HEK293 (cell line): ENCODE results near the gene C1orf94.

Experiments used
- CTCF ChIA-PET: fragments of 350-600 bp; formaldehyde crosslinking; extraction: SDS; loops from one replicate; lab custom pipeline; 2021; ENCODE audit warnings: antibody characterized with exemption; lab: Yijun Ruan, JAX
- POLR2A ChIA-PET: fragments of 300-600 bp; formaldehyde crosslinking; extraction: SDS; loops from one replicate; lab custom pipeline; 2020; ENCODE audit warnings: antibody characterized with exemption, inconsistent platforms; lab: Yijun Ruan, JAX
- H3K27ac ChIP-seq: fragments of 200-500 bp; sonication (Bioruptor generic); 2 replicates; pipeline ENCODE4 v1.5.1; 2014; ENCODE audit warnings: low read depth, low read length, control low read depth, inconsistent platforms; ENCODE audit errors: extremely low read depth
- H3K36me3 ChIP-seq, 2 experiments: fragments of 200-500 bp in 1 of 2; sonication (Bioruptor generic) in 1 of 2; 1 replicate in 1 of 2; 2 replicates in 1 of 2; pipeline ENCODE4 v1.5.1; 2014 to 2017; ENCODE audit warnings: inconsistent platforms in 2 of 2, low read length in 2 of 2; ENCODE audit not compliant: control insufficient read depth in 2 of 2, insufficient read depth in 1 of 2
- H3K4me1 ChIP-seq: fragments of 200-500 bp; sonication (Bioruptor generic); 2 replicates; pipeline ENCODE4 v1.5.1; 2014; ENCODE audit warnings: mild to moderate bottlenecking, low read length, inconsistent platforms; ENCODE audit not compliant: control insufficient read depth, insufficient read depth
- H3K4me3 ChIP-seq: 2 replicates; pipeline ENCODE4 v1.5.1; 2011; ENCODE audit warnings: low read depth, mild to moderate bottlenecking, control low read depth, low read length, moderate library complexity
- H3K9me3 ChIP-seq: fragments of 200-500 bp; sonication (Bioruptor generic); 2 replicates; pipeline ENCODE4 v1.5.1; 2014; ENCODE audit warnings: low read depth, low read length, inconsistent platforms; ENCODE audit not compliant: control insufficient read depth, insufficient read depth
- MYNN ChIP-seq: fragments of 450-650 bp; formaldehyde crosslinking; IDR thresholded peaks from 2 replicates; pipeline ENCODE4 v1.5.1; 2016; ENCODE audit warnings: missing biosample characterization, missing genetic modification characterization, borderline replicate concordance
- MZF1 ChIP-seq: fragments of 450-650 bp; formaldehyde crosslinking; IDR thresholded peaks from 2 replicates; pipeline ENCODE4 v1.5.1; 2017; ENCODE audit warnings: missing biosample characterization, missing genetic modification characterization, borderline replicate concordance
- TRIM28 ChIP-seq: IDR thresholded peaks from 2 replicates; pipeline ENCODE4 v1.6.1; 2011; ENCODE audit warnings: low read length, control low read depth, borderline replicate concordance
- ZFP41 ChIP-seq: fragments of 450-650 bp; formaldehyde crosslinking; IDR thresholded peaks from 2 replicates; pipeline ENCODE4 v1.5.1; 2016; ENCODE audit warnings: missing biosample characterization, missing genetic modification characterization, borderline replicate concordance
- ZIC2 ChIP-seq: fragments of 450-650 bp; formaldehyde crosslinking; IDR thresholded peaks from 2 replicates; pipeline ENCODE4 v1.5.1; 2016; ENCODE audit warnings: missing biosample characterization, missing genetic modification characterization
- ZNF140 ChIP-seq: fragments of 450-650 bp; formaldehyde crosslinking; IDR thresholded peaks from 2 replicates; pipeline ENCODE4 v1.5.1; 2016; ENCODE audit warnings: missing biosample characterization, missing genetic modification characterization
- ZNF174 ChIP-seq: fragments of 450-650 bp; formaldehyde crosslinking; IDR thresholded peaks from 2 replicates; pipeline ENCODE4 v1.5.0; 2017; ENCODE audit warnings: missing biosample characterization, mild to moderate bottlenecking, missing genetic modification characterization
- ZNF2 ChIP-seq: fragments of 450-650 bp; formaldehyde crosslinking; IDR thresholded peaks from 2 replicates; pipeline ENCODE4 v1.5.1; 2016; ENCODE audit warnings: missing biosample characterization, missing genetic modification characterization
- ZNF214 ChIP-seq: fragments of 450-650 bp; formaldehyde crosslinking; IDR thresholded peaks from 2 replicates; pipeline ENCODE4 v1.5.1; 2017; ENCODE audit warnings: missing biosample characterization, mild to moderate bottlenecking, missing genetic modification characterization, borderline replicate concordance
- ZNF341 ChIP-seq: fragments of 450-650 bp; formaldehyde crosslinking; IDR thresholded peaks from 2 replicates; pipeline ENCODE4; 2016; ENCODE audit warnings: low read depth, missing biosample characterization, missing genetic modification characterization
- ZNF350 ChIP-seq: fragments of 450-650 bp; formaldehyde crosslinking; IDR thresholded peaks from 2 replicates; pipeline ENCODE4 v1.5.0; 2017; ENCODE audit warnings: missing biosample characterization, mild to moderate bottlenecking, missing genetic modification characterization
- ZNF529 ChIP-seq: fragments of 450-650 bp; formaldehyde crosslinking; IDR thresholded peaks from 2 replicates; pipeline ENCODE4 v1.5.1; 2017; ENCODE audit warnings: missing genetic modification characterization, missing biosample characterization; ENCODE audit not compliant: insufficient replicate concordance
- ZNF558 ChIP-seq: fragments of 450-650 bp; formaldehyde crosslinking; IDR thresholded peaks from 2 replicates; pipeline ENCODE4 v1.5.1; 2016; ENCODE audit warnings: missing biosample characterization, missing genetic modification characterization
- ZNF785 ChIP-seq: fragments of 450-650 bp; formaldehyde crosslinking; IDR thresholded peaks from 2 replicates; pipeline ENCODE4 v1.5.1; 2016; ENCODE audit warnings: missing biosample characterization, missing genetic modification characterization
- TF ChIP-seq, protein P1 (sequence below): fragments of 450-650 bp; formaldehyde crosslinking; IDR thresholded peaks from 2 replicates; pipeline ENCODE4 v1.5.1; 2016; ENCODE audit warnings: missing biosample characterization, missing genetic modification characterization
- TF ChIP-seq, protein P2 (sequence below): fragments of 450-650 bp; formaldehyde crosslinking; IDR thresholded peaks from 2 replicates; pipeline ENCODE4 v1.5.1; 2017; ENCODE audit warnings: missing biosample characterization, missing genetic modification characterization
- TF ChIP-seq, protein P3 (sequence below): fragments of 450-650 bp; formaldehyde crosslinking; IDR thresholded peaks from 2 replicates; pipeline ENCODE4 v1.5.1; 2017; ENCODE audit warnings: missing biosample characterization, missing genetic modification characterization
- TF ChIP-seq, protein P4 (sequence below): fragments of 450-650 bp; formaldehyde crosslinking; IDR thresholded peaks from 2 replicates; pipeline ENCODE4 v1.5.1; 2016; ENCODE audit warnings: missing biosample characterization, missing genetic modification characterization
- TF ChIP-seq, protein P5 (sequence below): fragments of 450-650 bp; IDR thresholded peaks from 2 replicates; pipeline ENCODE4 v1.5.1; 2018; ENCODE audit warnings: missing biosample characterization, mild to moderate bottlenecking, missing genetic modification characterization
- TF ChIP-seq, protein P6 (sequence below): fragments of 450-650 bp; formaldehyde crosslinking; conservative IDR thresholded peaks from 2 replicates; pipeline ENCODE4 v1.5.1; 2016; ENCODE audit warnings: low read depth, missing biosample characterization, missing genetic modification characterization
- TF ChIP-seq, protein P7 (sequence below): fragments of 450-650 bp; formaldehyde crosslinking; IDR thresholded peaks from 2 replicates; pipeline ENCODE4 v1.5.1; 2016; ENCODE audit warnings: missing biosample characterization, missing genetic modification characterization, borderline replicate concordance

C1orf94 gene

DNA sequence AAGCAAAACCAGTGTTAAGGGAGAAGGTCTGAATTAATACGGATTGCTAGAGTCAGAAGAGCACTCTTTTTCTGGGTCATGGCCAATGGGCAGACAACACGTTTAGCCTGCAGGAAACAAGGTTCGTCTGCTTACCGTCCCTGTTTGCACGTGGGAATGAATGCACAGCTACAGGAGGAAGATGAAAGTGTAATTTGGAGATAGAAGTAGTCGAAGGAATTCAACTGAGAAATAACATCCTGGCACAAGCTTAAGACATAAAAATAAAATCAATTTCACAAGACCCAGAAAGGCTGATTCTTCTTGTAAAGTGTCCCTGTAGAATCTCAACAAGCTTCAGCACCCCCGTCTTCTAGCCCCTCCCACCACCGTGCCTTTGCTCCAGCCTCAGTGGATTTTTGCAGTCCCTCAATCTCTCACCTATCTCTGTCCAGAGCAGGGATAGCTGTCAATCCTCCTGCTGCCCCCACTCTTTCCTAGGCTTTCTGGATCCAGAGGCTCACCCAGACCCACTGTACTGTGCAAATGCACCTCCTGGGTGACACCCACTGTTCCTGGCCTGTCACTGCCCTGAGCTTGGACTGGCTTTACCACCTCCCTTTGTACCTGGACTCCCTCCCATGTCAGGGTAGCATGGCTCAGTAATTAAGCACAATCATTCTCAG lies 60.6 kb downstream of the C1orf94 start:
- H3K4me1 ChIP-seq, result no peaks in the 10 kb centered on the region
- no peak for TF ChIP-seq ZNF558 (tag by site-specific recombination)
- TF ChIP-seq, protein P1, sequence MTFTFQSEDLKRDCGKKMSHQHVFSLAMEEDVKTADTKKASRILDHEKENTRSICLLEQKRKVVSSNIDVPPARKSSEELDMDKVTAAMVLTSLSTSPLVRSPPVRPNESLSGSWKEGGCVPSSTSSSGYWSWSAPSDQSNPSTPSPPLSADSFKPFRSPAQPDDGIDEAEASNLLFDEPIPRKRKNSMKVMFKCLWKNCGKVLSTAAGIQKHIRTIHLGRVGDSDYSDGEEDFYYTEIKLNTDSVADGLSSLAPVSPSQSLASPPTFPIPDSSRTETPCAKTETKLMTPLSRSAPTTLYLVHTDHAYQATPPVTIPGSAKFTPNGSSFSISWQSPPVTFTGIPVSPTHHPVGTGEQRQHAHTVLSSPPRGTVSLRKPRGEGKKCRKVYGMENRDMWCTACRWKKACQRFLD (tag by site-specific recombination), result no peak
- TF ChIP-seq MYNN (tag by site-specific recombination), result no peak
- TF ChIP-seq, protein P2, sequence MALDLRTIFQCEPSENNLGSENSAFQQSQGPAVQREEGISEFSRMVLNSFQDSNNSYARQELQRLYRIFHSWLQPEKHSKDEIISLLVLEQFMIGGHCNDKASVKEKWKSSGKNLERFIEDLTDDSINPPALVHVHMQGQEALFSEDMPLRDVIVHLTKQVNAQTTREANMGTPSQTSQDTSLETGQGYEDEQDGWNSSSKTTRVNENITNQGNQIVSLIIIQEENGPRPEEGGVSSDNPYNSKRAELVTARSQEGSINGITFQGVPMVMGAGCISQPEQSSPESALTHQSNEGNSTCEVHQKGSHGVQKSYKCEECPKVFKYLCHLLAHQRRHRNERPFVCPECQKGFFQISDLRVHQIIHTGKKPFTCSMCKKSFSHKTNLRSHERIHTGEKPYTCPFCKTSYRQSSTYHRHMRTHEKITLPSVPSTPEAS (tag by site-specific recombination), result no peak
- TF ChIP-seq, protein P3, sequence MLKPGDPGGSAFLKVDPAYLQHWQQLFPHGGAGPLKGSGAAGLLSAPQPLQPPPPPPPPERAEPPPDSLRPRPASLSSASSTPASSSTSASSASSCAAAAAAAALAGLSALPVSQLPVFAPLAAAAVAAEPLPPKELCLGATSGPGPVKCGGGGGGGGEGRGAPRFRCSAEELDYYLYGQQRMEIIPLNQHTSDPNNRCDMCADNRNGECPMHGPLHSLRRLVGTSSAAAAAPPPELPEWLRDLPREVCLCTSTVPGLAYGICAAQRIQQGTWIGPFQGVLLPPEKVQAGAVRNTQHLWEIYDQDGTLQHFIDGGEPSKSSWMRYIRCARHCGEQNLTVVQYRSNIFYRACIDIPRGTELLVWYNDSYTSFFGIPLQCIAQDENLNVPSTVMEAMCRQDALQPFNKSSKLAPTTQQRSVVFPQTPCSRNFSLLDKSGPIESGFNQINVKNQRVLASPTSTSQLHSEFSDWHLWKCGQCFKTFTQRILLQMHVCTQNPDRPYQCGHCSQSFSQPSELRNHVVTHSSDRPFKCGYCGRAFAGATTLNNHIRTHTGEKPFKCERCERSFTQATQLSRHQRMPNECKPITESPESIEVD (tag by site-specific recombination), result no peak
- no peak for TF ChIP-seq ZNF174
- no peak for TF ChIP-seq ZNF341 (tag by site-specific recombination)
- no peak for TF ChIP-seq ZNF529 (tag by site-specific recombination)
- no peak for TF ChIP-seq ZNF140
- TF ChIP-seq TRIM28, result no peak
- TF ChIP-seq, protein P4, sequence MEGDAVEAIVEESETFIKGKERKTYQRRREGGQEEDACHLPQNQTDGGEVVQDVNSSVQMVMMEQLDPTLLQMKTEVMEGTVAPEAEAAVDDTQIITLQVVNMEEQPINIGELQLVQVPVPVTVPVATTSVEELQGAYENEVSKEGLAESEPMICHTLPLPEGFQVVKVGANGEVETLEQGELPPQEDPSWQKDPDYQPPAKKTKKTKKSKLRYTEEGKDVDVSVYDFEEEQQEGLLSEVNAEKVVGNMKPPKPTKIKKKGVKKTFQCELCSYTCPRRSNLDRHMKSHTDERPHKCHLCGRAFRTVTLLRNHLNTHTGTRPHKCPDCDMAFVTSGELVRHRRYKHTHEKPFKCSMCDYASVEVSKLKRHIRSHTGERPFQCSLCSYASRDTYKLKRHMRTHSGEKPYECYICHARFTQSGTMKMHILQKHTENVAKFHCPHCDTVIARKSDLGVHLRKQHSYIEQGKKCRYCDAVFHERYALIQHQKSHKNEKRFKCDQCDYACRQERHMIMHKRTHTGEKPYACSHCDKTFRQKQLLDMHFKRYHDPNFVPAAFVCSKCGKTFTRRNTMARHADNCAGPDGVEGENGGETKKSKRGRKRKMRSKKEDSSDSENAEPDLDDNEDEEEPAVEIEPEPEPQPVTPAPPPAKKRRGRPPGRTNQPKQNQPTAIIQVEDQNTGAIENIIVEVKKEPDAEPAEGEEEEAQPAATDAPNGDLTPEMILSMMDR (tag by site-specific recombination), result no peak
- TF ChIP-seq, protein P5, sequence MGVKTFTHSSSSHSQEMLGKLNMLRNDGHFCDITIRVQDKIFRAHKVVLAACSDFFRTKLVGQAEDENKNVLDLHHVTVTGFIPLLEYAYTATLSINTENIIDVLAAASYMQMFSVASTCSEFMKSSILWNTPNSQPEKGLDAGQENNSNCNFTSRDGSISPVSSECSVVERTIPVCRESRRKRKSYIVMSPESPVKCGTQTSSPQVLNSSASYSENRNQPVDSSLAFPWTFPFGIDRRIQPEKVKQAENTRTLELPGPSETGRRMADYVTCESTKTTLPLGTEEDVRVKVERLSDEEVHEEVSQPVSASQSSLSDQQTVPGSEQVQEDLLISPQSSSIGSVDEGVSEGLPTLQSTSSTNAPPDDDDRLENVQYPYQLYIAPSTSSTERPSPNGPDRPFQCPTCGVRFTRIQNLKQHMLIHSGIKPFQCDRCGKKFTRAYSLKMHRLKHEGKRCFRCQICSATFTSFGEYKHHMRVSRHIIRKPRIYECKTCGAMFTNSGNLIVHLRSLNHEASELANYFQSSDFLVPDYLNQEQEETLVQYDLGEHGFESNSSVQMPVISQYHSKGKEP (tag by site-specific recombination), result no peak
- no peak for TF ChIP-seq ZIC2 (tag by site-specific recombination)
- TF ChIP-seq ZNF214, result no peak
- ChIA-PET CTCF (interaction anchor here (0.6 kb wide), 2 partner anchors 108 to 453 kb away, joined by 4 read pairs; no protein-coding TSS in a partner anchor), POLR2A (no interaction called here)
- no peak overlapping the region for H3K27ac ChIP-seq
- no peaks in the 10 kb centered on the region for H3K36me3 ChIP-seq
- H3K4me3 ChIP-seq, result no peak overlapping the region
- H3K9me3 ChIP-seq, result no peaks in the 10 kb centered on the region

DNA sequence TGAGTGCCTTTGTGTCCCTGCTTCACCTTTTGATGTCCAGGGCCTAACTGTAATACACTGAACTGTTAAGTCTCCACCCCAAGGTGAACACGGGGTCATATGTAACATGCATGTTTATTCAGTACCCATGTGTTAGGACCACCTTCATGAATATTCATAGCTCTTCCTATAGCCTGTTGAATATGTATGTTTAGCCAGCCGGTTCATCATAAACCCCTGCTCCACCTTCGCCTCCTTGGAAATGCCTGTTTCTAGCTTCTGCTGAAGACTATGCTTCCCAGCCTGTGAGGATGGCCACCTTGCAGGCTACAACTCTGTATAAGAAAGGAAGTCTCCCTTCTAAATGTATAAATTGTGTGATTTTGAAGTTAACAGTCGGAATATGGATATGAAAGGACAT lies 69.3 kb downstream of the C1orf94 start:
- POLR2A ChIA-PET, result no interaction called here
- CTCF ChIA-PET, result no interaction called here
- TF ChIP-seq ZNF785 (tag by site-specific recombination) (no peak), ZNF350 (no peak), MZF1 (tag by site-specific recombination) (no peak), ZNF2 (tag by site-specific recombination) (no peak), ZFP41 (no peak)
- TF ChIP-seq, protein P6, sequence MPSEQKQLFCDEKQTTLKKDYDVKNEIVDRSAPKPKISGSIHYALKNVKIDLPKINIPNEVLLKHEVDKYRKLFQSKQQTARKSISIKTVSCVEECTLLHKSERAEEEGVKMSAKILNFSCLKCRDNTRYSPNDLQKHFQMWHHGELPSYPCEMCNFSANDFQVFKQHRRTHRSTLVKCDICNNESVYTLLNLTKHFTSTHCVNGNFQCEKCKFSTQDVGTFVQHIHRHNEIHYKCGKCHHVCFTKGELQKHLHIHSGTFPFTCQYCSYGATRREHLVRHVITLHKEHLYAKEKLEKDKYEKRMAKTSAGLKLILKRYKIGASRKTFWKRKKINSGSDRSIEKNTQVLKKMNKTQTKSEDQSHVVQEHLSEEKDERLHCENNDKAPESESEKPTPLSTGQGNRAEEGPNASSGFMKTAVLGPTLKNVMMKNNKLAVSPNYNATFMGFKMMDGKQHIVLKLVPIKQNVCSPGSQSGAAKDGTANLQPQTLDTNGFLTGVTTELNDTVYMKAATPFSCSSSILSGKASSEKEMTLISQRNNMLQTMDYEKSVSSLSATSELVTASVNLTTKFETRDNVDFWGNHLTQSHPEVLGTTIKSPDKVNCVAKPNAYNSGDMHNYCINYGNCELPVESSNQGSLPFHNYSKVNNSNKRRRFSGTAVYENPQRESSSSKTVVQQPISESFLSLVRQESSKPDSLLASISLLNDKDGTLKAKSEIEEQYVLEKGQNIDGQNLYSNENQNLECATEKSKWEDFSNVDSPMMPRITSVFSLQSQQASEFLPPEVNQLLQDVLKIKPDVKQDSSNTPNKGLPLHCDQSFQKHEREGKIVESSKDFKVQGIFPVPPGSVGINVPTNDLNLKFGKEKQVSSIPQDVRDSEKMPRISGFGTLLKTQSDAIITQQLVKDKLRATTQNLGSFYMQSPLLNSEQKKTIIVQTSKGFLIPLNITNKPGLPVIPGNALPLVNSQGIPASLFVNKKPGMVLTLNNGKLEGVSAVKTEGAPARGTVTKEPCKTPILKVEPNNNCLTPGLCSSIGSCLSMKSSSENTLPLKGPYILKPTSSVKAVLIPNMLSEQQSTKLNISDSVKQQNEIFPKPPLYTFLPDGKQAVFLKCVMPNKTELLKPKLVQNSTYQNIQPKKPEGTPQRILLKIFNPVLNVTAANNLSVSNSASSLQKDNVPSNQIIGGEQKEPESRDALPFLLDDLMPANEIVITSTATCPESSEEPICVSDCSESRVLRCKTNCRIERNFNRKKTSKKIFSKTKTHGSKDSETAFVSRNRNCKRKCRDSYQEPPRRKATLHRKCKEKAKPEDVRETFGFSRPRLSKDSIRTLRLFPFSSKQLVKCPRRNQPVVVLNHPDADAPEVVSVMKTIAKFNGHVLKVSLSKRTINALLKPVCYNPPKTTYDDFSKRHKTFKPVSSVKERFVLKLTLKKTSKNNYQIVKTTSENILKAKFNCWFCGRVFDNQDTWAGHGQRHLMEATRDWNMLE (tag by site-specific recombination), result no peak
- TF ChIP-seq, protein P7, sequence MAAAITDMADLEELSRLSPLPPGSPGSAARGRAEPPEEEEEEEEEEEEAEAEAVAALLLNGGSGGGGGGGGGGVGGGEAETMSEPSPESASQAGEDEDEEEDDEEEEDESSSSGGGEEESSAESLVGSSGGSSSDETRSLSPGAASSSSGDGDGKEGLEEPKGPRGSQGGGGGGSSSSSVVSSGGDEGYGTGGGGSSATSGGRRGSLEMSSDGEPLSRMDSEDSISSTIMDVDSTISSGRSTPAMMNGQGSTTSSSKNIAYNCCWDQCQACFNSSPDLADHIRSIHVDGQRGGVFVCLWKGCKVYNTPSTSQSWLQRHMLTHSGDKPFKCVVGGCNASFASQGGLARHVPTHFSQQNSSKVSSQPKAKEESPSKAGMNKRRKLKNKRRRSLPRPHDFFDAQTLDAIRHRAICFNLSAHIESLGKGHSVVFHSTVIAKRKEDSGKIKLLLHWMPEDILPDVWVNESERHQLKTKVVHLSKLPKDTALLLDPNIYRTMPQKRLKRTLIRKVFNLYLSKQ (tag by site-specific recombination), result no peak

More for the DNA sequence above, 69.3 kb downstream of the C1orf94 start:
- Histone ChIP-seq H3K4me3 (no peak overlapping the region), H3K9me3 (no peaks in the 10 kb centered on the region), H3K36me3 (no peaks in the 10 kb centered on the region), H3K27ac (no peak overlapping the region), H3K4me1 (no peaks in the 10 kb centered on the region)
